Right lobe of liver (tissue), 4 donors: ENCODE measurements around the gene RCSD1.

Experiments
- POLR2A ChIP-seq: fragments of 450-650 bp; IDR thresholded peaks from one replicate; pipeline ENCODE4 v1.6.1; 2017; ENCODE audit warnings: antibody characterized with exemption, mild to moderate bottlenecking
- TF ChIP-seq, protein P1 (sequence below), 4 donors: fragments of 200-600 bp in 3 of 4; fragments of 450-650 bp in 1 of 4; IDR thresholded peaks; one replicate each; pipeline versions ENCODE4 v1.5.1 to v1.8.0; 2016 to 2022; ENCODE audit warnings: antibody characterized with exemption in 4 of 4, mild to moderate bottlenecking in 2 of 4
- donor health status: DM: no; HTN: no; CAD: no.
- donor health status: DM: no; HTN: no; CAD: no.
- donor health status: DM: no; HTN: yes; CAD: no.

DNA sequence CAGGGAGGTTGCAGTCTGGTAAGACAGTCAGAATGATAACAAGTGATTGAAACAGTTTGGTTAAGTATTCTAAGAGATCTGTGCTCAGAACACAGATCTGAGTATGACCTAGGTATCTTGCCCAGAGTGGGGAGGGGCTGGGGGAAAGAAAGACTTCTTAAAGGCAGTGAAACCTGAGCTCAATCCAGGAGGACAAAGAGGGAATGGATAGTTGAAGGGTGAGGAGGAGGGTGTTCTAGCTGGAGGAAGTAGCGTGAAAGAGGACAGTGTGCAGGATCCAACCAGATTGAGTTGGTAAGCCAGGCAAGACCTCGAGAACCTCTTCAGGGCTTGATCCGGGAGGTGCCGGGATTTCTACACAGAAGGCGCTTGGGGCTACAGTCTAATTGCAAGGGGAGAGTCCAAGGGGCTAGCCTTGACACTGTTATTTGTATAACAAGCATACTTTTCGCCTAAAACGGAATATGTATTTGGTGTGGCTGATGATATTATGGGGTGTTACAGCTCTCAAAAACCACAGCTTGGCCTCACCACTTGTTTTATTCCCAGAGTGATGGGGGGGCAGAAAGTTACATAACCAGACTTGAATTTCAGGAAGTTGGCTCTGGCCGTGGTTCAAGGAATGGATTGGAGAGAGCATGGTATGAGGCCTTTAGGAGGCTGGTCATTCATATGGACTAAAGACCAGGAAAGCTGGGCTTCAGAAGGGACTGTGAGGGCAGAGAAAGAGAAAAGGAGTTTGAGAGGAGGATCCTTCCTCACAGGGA is 19.1 kb downstream of the RCSD1 start:
- TF ChIP-seq, protein P1, sequence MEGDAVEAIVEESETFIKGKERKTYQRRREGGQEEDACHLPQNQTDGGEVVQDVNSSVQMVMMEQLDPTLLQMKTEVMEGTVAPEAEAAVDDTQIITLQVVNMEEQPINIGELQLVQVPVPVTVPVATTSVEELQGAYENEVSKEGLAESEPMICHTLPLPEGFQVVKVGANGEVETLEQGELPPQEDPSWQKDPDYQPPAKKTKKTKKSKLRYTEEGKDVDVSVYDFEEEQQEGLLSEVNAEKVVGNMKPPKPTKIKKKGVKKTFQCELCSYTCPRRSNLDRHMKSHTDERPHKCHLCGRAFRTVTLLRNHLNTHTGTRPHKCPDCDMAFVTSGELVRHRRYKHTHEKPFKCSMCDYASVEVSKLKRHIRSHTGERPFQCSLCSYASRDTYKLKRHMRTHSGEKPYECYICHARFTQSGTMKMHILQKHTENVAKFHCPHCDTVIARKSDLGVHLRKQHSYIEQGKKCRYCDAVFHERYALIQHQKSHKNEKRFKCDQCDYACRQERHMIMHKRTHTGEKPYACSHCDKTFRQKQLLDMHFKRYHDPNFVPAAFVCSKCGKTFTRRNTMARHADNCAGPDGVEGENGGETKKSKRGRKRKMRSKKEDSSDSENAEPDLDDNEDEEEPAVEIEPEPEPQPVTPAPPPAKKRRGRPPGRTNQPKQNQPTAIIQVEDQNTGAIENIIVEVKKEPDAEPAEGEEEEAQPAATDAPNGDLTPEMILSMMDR (IDR thresholded peaks at IDR 0.05) = no peak
- no peak for TF ChIP-seq POLR2A
